ENCODE results near the gene OBSCN.

The OBSCN gene

DNA sequence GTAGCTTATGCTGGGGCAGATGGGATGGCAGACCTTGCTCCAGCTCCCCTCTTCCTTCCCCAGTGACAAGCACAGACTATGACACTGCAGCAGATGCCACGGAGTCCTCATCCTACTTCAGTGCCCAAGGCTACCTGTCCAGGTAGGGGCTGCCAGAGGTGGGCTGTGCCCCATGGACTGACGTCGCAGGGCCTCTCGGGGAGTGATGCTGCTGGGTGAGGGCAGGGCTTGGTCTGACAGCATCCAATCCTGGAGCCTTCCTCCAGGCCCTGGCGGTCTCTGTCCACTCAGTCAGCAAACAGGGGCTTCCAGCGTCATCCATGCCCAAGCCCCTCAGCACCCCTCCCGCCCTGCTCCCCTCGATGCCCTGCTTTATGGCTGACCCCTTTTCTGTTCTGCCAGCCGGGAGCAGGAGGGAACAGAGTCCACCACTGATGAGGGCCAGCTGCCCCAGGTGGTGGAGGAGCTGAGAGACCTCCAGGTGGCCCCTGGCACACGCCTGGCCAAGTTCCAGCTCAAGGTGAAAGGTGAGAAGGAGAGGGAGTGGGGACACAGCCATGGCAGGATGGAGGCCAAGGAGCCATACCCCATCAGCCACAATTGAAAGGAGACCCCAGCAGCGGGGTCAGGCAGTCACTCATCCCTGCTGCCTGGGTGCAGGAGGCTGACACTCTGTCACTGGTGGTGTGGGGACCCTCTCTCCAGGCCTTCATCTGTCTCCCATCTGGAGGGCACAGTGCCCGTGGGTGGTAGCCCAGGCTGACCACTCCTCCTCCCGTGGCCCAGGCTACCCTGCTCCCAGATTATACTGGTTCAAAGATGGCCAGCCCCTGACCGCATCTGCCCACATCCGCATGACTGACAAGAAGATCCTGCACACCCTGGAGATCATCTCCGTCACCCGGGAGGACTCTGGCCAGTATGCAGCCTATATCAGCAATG is 125.2 kb downstream of the OBSCN start:
- ATAC-seq (replicated peaks) (no peak), DNase-seq (no peak)
- H3K27me3 Mint-ChIP-seq: no peaks in the 10 kb centered on the region
- H3K4me1 Mint-ChIP-seq (ENCODE audit: low read depth in 2 of 2): peaks cover 0 to 1% of the 10 kb centered on the region in 2 donors
- H3K4me3 Mint-ChIP-seq: no peak overlapping the region
- no peaks in the 10 kb centered on the region for H3K9me3 Mint-ChIP-seq
- H3K27ac Mint-ChIP-seq: peak overlapping the region in 1 of 2 donors; percentile 73
- no peaks in the 10 kb centered on the region for H3K36me3 Mint-ChIP-seq (ENCODE audit: insufficient read depth)

DNA sequence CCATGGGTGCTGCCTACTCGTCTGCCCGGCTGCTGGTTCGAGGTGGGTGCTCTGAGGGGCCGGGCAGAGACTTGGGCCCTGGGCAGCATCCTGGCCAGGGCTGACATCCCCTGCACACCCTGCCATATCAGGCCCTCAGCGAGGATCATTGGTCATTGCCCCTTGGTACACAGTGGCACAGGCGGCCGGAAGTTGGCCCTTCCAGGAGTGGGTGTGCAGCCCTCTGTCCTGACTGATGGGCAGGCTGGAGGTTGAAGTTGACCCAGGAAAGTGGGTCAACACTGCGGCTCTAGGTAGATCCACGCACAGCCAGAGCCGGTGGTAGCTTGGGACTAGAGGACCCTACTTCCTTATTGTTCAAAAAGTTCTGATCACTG is 125.9 kb downstream of the OBSCN start:
- H3K36me3 Mint-ChIP-seq (ENCODE audit: insufficient read depth): no peaks in the 10 kb centered on the region
- no peaks in the 10 kb centered on the region for H3K9me3 Mint-ChIP-seq
- peaks cover 0 to 1% of the 10 kb centered on the region in 2 donors for H3K4me1 Mint-ChIP-seq (ENCODE audit: low read depth in 2 of 2)
- DNase-seq (no peak), ATAC-seq (replicated peaks) (no peak)
- no peak overlapping the region for H3K4me3 Mint-ChIP-seq
- H3K27ac Mint-ChIP-seq: peak overlapping the region in 1 of 2 donors; percentile 73
- no peaks in the 10 kb centered on the region for H3K27me3 Mint-ChIP-seq

DNA sequence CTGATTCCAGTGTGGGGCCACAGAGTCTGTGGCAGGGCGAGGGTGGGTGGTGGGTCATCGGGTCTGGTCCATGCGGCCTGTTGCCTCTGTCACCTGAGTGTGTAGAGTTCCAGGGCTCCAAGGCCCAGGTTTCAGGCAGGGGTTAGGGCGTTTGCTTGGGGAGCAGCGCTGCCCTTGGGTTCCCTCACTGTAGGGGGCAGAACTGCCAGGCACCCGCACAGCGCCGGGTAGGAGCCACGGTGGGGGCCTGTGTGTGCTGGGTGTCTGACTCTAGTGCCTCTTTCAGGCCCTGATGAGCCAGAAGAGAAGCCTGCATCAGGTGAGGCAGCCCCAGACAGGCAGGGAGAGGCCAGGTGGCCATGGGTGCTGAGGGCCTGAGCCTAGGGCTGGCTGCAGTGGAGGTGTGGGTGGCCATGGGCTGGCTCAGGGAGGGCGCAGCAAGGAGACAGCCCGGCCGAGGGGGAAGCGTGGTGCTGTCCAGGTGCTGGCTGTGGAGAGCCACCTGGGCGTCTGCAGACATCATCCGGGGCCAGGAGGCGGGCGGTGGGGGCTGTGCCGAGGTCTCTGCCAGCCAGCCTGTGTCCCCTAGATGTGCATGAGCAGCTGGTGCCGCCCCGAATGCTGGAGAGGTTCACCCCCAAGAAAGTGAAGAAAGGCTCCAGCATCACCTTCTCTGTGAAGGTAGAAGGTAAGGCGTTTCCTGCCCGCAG is 126.5 kb downstream of the OBSCN start:
- H3K36me3 Mint-ChIP-seq (ENCODE audit: insufficient read depth): no peaks in the 10 kb centered on the region
- DNase-seq (no peak), ATAC-seq (replicated peaks) (no peak)
- no peaks in the 10 kb centered on the region for H3K9me3 Mint-ChIP-seq
- peaks cover 0 to 1% of the 10 kb centered on the region in 2 donors for H3K4me1 Mint-ChIP-seq (ENCODE audit: low read depth in 2 of 2)
- no peak overlapping the region for H3K27ac Mint-ChIP-seq
- H3K4me3 Mint-ChIP-seq: no peak overlapping the region
- no peaks in the 10 kb centered on the region for H3K27me3 Mint-ChIP-seq

DNA sequence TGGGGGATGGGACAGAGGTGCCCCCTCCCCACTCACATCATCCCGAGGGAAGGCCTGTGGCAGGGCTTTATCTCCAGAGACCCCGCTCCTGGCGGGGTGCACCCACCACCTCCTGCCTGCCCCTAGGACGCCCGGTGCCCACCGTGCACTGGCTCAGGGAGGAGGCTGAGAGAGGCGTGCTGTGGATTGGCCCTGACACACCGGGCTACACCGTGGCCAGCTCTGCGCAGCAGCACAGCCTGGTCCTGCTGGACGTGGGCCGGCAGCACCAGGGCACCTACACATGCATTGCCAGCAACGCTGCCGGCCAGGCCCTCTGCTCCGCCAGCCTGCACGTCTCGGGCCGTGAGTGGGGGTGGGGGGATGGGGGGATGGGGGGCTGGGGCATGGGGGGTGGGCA is 127.1 kb downstream of the OBSCN start:
- Mint-ChIP-seq H3K9me3 (no peaks in the 10 kb centered on the region), H3K4me3 (no peak overlapping the region), H3K27me3 (no peaks in the 10 kb centered on the region), H3K27ac (no peak overlapping the region), H3K36me3 (ENCODE audit: insufficient read depth) (no peaks in the 10 kb centered on the region), H3K4me1 (ENCODE audit: low read depth in 2 of 2) (peaks cover 0 to 1% of the 10 kb centered on the region in 2 donors)
- no peak for ATAC-seq (replicated peaks)
- no peak for DNase-seq

DNA sequence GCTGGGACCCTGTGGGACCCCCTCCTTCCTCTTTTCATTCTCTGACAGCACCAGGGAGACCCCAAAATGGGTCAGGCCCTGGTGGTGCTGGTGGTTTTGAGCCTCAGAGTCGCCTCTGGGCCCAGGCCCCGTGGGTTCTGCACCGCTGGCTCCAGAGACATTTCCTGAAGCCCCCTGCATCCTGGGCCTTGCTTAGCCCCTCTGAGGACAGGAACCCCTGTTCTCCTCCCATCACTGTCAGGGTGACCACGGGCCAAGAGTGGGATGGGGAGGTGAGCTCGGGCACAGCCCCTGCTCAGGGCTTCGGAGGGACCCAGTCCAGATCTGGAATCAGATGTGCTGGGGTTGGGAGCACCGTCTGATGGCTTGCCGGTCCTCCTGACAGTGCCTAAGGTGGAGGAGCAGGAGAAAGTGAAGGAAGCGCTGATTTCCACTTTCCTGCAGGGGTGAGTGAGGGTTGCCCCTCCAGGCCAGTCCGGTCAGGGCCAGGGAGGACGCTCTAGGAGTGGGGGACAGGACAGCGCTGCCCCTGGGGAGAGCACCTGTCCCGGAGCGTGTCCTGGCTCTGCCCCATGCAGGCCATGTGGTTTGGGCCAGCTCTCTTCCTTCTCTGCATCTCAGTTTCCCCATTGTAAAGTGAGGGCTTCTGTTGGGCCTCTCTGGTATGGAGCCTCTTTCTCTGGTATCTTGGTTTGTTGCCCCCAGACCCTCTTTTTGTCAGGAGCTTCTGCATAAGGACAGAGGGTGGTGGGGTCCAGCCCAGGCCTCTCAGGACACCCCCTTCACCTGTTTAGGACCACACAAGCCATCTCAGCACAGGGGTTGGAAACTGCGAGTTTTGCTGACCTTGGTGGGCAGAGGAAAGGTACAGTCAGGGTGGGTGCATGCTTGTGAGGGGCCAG is 127.8 kb downstream of the OBSCN start:
- no peak overlapping the region for H3K4me3 Mint-ChIP-seq
- H3K27me3 Mint-ChIP-seq: no peaks in the 10 kb centered on the region
- peaks cover 0 to 1% of the 10 kb centered on the region in 2 donors for H3K4me1 Mint-ChIP-seq (ENCODE audit: low read depth in 2 of 2)
- DNase-seq: no peak
- no peak overlapping the region for H3K27ac Mint-ChIP-seq
- H3K36me3 Mint-ChIP-seq (ENCODE audit: insufficient read depth): no peaks in the 10 kb centered on the region
- no peaks in the 10 kb centered on the region for H3K9me3 Mint-ChIP-seq
- ATAC-seq (replicated peaks): no peak

DNA sequence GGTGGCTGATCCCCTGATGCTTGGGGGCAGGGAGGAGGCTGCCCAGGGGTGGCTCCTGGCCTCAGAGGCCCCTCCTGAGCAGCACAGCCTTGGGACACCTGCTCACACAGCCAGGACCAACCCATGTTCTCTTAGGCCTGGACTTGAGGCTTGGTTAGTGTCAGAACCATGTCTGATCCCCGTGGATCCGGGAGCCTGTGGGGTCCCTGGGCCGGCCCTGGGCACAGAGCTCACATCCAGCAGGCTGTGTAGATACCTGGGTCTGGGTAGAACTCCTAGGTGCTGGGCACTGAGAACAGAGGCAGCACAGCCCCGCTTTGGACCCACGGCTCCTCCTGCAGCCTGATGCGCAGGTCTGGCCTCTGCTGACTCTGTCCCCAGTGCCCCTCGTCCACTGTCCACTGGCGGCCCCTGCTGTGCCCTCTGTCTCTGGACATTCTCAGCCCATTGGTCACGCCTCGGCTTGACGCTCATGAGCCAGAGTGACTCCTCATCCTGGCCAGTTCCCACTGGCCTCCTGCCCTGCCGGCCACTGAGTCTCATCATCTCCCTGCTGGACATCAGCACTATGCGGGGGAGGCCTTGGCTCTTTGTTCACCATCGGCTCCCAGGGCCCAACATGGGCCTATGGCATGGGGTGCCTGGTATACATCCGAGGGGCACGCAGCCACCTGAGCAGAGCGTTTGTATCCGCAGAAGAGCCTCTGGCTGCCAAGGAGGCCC is 128.6 kb downstream of the OBSCN start:
- H3K4me3 Mint-ChIP-seq: no peak overlapping the region
- H3K9me3 Mint-ChIP-seq: no peaks in the 10 kb centered on the region
- no peak for ATAC-seq (replicated peaks)
- DNase-seq: no peak
- H3K4me1 Mint-ChIP-seq (ENCODE audit: low read depth in 2 of 2): peaks cover 0 to 1% of the 10 kb centered on the region in 2 donors
- no peak overlapping the region for H3K27ac Mint-ChIP-seq
- H3K36me3 Mint-ChIP-seq (ENCODE audit: insufficient read depth): no peaks in the 10 kb centered on the region
- no peaks in the 10 kb centered on the region for H3K27me3 Mint-ChIP-seq

DNA sequence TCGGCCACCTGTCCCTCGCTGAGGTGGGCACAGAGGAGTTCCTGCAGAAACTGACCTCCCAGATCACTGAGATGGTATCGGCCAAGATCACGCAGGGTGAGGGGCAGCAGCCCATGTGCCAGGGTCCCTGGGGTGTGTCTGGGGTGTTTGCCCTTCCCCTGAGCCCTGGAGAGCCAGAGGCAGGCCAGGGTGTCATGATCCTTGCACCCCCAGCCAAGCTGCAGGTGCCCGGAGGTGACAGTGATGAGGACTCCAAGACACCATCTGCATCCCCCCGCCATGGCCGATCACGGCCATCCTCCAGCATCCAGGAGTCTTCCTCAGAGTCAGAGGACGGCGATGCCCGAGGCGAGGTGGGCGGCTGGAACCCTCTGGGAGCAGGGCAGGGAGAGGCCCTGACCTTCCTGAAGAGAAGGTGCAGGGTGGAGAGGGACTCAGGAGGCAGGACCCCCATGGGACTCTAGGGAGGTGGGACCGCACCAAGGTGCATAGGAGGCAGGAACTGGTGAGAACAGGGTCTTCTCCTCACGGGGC is 129.3 kb downstream of the OBSCN start:
- H3K9me3 Mint-ChIP-seq: no peaks in the 10 kb centered on the region
- ATAC-seq (replicated peaks) (no peak), DNase-seq (no peak)
- H3K4me1 Mint-ChIP-seq (ENCODE audit: low read depth in 2 of 2): peaks cover 0 to 1% of the 10 kb centered on the region in 2 donors
- H3K27ac Mint-ChIP-seq: no peak overlapping the region
- no peaks in the 10 kb centered on the region for H3K36me3 Mint-ChIP-seq (ENCODE audit: insufficient read depth)
- no peaks in the 10 kb centered on the region for H3K27me3 Mint-ChIP-seq
- H3K4me3 Mint-ChIP-seq: no peak overlapping the region

DNA sequence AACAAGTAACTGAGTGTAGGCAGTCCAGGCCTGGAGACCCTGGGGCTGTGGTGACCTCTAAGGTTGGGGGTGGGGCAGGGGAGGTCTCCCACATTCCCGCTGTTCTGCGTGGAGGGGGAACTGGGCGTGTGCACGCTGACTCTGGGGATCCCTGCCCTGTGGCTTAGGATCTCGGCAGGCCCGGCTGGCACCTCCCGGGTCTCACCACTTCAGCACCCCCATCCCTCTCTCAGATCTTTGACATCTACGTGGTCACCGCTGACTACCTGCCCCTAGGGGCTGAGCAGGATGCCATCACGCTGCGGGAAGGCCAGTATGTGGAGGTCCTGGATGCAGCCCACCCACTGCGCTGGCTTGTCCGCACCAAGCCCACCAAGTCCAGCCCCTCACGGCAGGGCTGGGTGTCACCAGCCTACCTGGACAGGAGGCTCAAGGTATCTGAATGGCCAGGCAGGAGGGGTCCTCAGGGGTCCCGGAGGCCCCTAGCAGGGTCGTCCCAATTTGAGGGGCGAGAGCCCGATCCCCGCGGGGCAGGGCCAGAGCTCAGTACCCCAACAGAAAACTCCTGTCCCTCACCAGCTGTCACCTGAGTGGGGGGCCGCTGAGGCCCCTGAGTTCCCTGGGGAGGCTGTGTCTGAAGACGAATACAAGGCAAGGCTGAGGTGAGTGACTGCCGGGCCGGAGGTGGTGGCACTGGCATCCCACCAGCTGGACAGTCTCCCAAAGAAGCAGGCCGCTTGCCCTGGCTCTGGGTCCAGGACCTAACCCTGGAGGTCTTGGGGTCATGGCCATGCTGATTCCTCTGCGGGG is 130.1 kb downstream of the OBSCN start:
- DNase-seq (no peak), ATAC-seq (replicated peaks) (no peak)
- Mint-ChIP-seq H3K27me3 (no peaks in the 10 kb centered on the region), H3K36me3 (ENCODE audit: insufficient read depth) (no peaks in the 10 kb centered on the region), H3K9me3 (no peaks in the 10 kb centered on the region), H3K27ac (no peak overlapping the region), H3K4me1 (ENCODE audit: low read depth in 2 of 2) (peaks cover 0 to 1% of the 10 kb centered on the region in 2 donors), H3K4me3 (no peak overlapping the region)

DNA sequence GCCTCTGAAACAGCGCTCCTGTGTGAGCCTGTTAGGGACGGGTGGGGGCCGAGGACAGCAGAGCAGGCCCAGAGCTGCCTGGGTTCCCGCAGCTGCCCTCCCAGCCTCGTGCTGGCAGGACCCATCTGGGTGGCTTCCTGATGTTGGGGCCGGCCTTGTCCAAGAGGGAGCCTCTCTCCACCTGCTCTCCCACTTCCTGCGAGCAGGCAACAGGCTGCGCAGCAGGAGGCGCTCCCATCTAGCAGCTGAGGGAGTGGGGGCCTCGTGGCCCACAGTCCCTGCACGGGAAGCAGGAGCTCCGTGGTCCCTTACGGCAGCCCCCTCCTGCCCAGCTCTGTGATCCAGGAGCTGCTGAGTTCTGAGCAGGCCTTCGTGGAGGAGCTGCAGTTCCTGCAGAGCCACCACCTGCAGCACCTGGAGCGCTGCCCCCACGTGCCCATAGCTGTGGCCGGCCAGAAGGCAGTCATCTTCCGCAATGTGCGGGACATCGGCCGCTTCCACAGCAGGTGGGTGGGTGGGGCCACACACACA is 130.7 kb downstream of the OBSCN start:
- Mint-ChIP-seq H3K27ac (no peak overlapping the region), H3K4me1 (ENCODE audit: low read depth in 2 of 2) (no peaks in the 10 kb centered on the region), H3K4me3 (no peak overlapping the region), H3K27me3 (no peaks in the 10 kb centered on the region), H3K36me3 (ENCODE audit: insufficient read depth) (no peaks in the 10 kb centered on the region), H3K9me3 (peaks cover 0 to 2% of the 10 kb centered on the region in 2 donors)
- no peak for DNase-seq
- ATAC-seq (replicated peaks): no peak

DNA sequence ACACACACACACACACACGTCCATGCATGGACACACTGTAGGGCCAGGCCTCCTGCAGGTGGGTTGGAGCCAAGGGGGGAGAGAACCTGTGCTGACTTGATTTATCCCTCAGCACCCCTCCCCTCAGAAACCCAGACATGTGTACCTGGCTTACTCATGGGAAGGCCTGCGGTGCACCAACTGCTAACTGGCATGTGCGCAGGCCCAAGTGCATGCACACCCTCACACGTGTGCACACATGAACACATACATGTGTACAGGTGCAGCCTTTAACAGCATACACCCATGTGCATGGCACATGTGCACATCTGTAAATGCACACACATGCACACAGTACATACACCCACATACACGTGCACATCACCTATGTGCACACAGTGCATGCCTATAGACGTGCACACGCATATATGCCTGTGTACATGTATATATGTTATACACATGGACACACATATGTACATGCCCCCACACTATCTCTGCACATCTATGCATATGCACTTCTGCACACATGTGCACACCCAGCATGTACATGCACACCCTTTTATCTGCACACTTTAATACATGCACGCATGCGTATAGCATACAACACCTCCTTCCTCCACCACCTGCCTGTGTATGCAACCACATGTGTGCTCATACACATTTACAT is 131.3 kb downstream of the OBSCN start:
- Mint-ChIP-seq H3K27ac (no peak overlapping the region), H3K36me3 (ENCODE audit: insufficient read depth) (no peaks in the 10 kb centered on the region), H3K9me3 (peaks cover 0 to 2% of the 10 kb centered on the region in 2 donors), H3K27me3 (no peaks in the 10 kb centered on the region), H3K4me3 (no peak overlapping the region), H3K4me1 (ENCODE audit: low read depth in 2 of 2) (no peaks in the 10 kb centered on the region)
- ATAC-seq (replicated peaks) (no peak), DNase-seq (no peak)

DNA sequence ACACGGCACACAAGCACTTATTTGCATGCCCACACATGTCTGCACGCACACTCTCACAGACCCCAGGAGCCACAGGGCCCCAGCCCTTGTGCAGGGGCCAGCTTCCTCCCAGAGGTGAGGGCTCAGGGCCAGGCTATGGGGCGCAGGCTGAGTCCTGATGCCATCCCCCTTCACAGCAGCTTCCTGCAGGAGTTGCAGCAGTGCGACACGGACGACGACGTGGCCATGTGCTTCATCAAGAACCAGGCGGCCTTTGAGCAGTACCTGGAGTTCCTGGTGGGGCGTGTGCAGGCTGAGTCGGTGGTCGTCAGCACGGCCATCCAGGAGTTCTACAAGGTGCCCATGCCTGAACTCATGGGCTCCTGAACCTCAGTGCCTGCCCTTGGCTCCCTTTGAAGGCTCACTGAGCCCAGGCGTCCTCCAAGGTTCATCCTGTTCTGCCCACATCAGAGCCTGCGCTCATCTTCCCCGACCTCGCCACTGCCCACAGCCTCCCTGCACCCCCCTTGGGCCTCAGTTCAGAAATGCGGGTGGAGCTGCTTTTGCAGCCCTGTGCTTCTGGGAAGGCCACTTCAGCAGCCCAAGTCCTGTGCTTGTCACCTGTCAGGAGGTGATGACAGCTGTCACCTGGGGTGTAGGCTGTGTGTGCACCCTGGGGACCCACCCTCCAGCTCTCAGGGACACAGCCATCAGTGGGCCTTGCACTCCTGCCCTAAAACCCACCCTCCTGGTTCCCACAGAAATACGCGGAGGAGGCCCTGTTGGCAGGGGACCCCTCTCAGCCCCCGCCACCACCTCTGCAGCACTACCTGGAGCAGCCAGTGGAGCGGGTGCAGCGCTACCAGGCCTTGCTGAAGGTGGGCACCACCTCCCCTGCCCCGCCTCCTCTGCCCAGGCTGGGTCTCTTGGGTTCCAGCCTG is 132.2 kb downstream of the OBSCN start:
- no peaks in the 10 kb centered on the region for H3K36me3 Mint-ChIP-seq (ENCODE audit: insufficient read depth)
- no peak overlapping the region for H3K27ac Mint-ChIP-seq
- no peaks in the 10 kb centered on the region for H3K27me3 Mint-ChIP-seq
- H3K4me1 Mint-ChIP-seq (ENCODE audit: low read depth in 2 of 2): no peaks in the 10 kb centered on the region
- no peak overlapping the region for H3K4me3 Mint-ChIP-seq
- H3K9me3 Mint-ChIP-seq: peaks cover 0 to 2% of the 10 kb centered on the region in 2 donors
- ATAC-seq (replicated peaks): no peak
- no peak for DNase-seq
